Measurements from ENCODE around the gene DMP1. TPM values are rescaled to one million over a fixed set of nuclear protein-coding genes. Genes with fewer than 3 reads are reported as not detected.

DMP1 gene
- total RNA-seq, 1 donor from 2014 or later: 0.12 TPM

DNA sequence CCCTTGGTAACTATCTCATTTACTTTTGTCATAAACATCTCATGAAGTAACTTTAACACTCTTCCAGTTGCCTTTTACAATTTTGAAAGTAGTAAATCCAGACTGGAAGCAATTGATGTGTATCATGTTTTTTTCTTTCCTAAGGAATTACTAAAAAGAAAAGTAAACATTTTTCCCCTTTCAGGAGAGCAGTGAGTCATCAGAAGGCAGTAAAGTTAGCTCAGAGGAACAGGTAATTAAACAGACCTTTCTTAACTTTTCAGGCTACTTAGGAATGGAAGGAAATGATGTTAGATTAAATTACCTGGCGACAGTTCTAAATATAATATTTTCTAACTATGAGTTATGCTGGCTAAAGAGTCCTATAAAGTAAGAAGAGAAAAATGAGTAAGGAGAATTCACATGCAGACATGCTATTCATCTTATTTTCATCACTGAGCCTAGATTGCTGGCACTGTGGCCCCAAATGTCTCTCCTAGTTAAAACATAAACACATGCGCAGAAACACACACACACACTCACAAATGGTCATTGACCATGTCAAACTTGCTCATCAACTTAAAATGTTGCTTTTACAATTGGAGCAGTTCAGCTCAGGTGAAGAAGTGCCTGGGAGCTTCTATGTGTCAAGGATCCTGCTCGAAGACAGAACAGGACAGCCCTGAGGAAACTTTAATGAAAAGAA lies 9.3 kb downstream of the DMP1 start:
- H3K27ac Mint-ChIP-seq: peak overlapping the region; percentile 37
- peaks cover 15% of the 10 kb centered on the region for H3K4me1 Mint-ChIP-seq (ENCODE audit: unreplicated experiment)
- no peaks in the 10 kb centered on the region for H3K36me3 Mint-ChIP-seq
- DNase-seq (ENCODE audit: extremely low spot score, unreplicated experiment): no peak
- no peaks in the 10 kb centered on the region for H3K27me3 Mint-ChIP-seq
- no peak for TF ChIP-seq CTCF (conservative IDR thresholded peaks at IDR 0.05)
- no peaks in the 10 kb centered on the region for H3K9me3 Mint-ChIP-seq
- H3K4me3 Mint-ChIP-seq: no peak overlapping the region

- TF ChIP-seq CTCF (conservative IDR thresholded peaks at IDR 0.05): no peak
- Mint-ChIP-seq H3K27me3 (no peaks in the 10 kb centered on the region), H3K36me3 (no peaks in the 10 kb centered on the region), H3K4me3 (no peak overlapping the region), H3K27ac (no peak overlapping the region), H3K4me1 (ENCODE audit: unreplicated experiment) (peaks cover 10% of the 10 kb centered on the region), H3K9me3 (no peaks in the 10 kb centered on the region)
- DNase-seq (ENCODE audit: extremely low spot score, unreplicated experiment): no peak
These were observed 12.8 kb downstream of the DMP1 start for GRCh38 chr4:87662871-87663270.

DNA sequence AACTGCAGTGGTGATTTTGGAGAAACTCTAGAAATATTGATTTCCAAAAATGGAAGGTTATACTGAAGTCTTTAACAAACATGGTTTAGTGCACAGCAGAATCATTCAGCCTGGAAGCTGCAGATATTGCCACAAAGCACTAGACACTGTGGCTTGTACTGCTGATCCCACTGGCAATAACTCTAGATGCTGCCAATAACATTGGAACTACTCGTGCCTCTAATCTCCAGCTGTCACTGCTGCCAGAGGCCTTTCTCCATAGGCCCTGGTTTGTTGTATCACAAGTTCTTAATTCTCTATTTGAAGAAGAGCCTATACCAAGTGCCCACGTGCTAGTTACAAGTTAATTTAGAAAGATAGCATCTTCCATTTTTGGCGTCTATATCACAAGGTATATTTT lies 19.3 kb downstream of the DMP1 start:
- no peaks in the 10 kb centered on the region for H3K27me3 Mint-ChIP-seq
- no peak overlapping the region for H3K4me3 Mint-ChIP-seq
- H3K9me3 Mint-ChIP-seq: peaks cover 13% of the 10 kb centered on the region
- H3K27ac Mint-ChIP-seq: no peak overlapping the region
- no peaks in the 10 kb centered on the region for H3K36me3 Mint-ChIP-seq
- DNase-seq (ENCODE audit: extremely low spot score, unreplicated experiment): no peak
- H3K4me1 Mint-ChIP-seq (ENCODE audit: unreplicated experiment): no peaks in the 10 kb centered on the region
- TF ChIP-seq CTCF (conservative IDR thresholded peaks at IDR 0.05): no peak

DNA sequence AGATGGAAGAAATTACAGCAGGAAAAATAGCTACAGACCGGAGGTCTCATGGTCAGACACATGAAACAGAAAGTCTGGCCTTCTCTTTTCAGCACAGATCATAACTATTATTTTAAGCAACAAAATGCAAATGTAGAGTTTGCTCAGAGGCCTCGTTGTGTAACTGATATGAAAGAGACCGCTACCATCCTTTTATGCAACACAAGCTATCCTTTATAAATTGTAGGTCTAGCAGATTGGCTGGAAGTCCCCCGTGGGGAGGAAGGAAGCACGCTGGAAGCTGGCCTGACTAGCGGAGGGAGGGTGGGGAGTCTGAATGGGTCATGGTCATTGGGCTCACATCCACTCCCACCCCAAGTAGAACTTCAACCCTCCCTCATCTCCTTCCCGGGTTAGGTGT lies 27.7 kb downstream of the DMP1 start:
- Mint-ChIP-seq H3K4me1 (ENCODE audit: unreplicated experiment) (no peaks in the 10 kb centered on the region), H3K4me3 (no peak overlapping the region), H3K9me3 (peaks cover 6% of the 10 kb centered on the region), H3K27me3 (no peaks in the 10 kb centered on the region), H3K27ac (no peak overlapping the region), H3K36me3 (no peaks in the 10 kb centered on the region)
- no peak for TF ChIP-seq CTCF (conservative IDR thresholded peaks at IDR 0.05)
- DNase-seq (ENCODE audit: extremely low spot score, unreplicated experiment): no peak

- no peaks in the 10 kb centered on the region for H3K4me1 Mint-ChIP-seq (ENCODE audit: unreplicated experiment)
- H3K9me3 Mint-ChIP-seq: peaks cover 2% of the 10 kb centered on the region
- H3K36me3 Mint-ChIP-seq: no peaks in the 10 kb centered on the region
- no peaks in the 10 kb centered on the region for H3K27me3 Mint-ChIP-seq
- H3K27ac Mint-ChIP-seq: no peak overlapping the region
- no peak overlapping the region for H3K4me3 Mint-ChIP-seq
- no peak for DNase-seq (ENCODE audit: extremely low spot score, unreplicated experiment)
- peak; percentile 89 for TF ChIP-seq CTCF (conservative IDR thresholded peaks at IDR 0.05)
These were observed 29.5 kb downstream of the DMP1 start for GRCh38 chr4:87679449-87680169.
